Measurements from ENCODE around the gene PWP1.

The PWP1 gene

GRCh38 chr12:107666009-107666408 lies 19.6 kb upstream of the PWP1 start:
- in situ Hi-C loops (cut with MboI; ENCODE audit: low sequenced_read_pairs, unreplicated experiment), result no loop called here
- no peak for TF ChIP-seq CTCF (IDR thresholded peaks at IDR 0.05; ENCODE audit: borderline replicate concordance, control extremely low read depth, extremely low read depth, insufficient read depth, missing control alignments)
- DNase-seq (ENCODE audit: low spot score), result no peak

- no peak for DNase-seq (ENCODE audit: low spot score)
- in situ Hi-C loops (cut with MboI; ENCODE audit: low sequenced_read_pairs, unreplicated experiment), result no loop called here
- no peak for TF ChIP-seq CTCF (IDR thresholded peaks at IDR 0.05; ENCODE audit: borderline replicate concordance, control extremely low read depth, extremely low read depth, insufficient read depth, missing control alignments)
These were observed 18.1 kb upstream of the PWP1 start for GRCh38 chr12:107667464-107667863.

GRCh38 chr12:107668320-107669098 lies 17.1 kb upstream of the PWP1 start:
- no peak for TF ChIP-seq CTCF (IDR thresholded peaks at IDR 0.05; ENCODE audit: borderline replicate concordance, control extremely low read depth, extremely low read depth, insufficient read depth, missing control alignments)
- in situ Hi-C loops (cut with MboI; ENCODE audit: low sequenced_read_pairs, unreplicated experiment), result no loop called here
- no peak for DNase-seq (ENCODE audit: low spot score)

- in situ Hi-C loops (cut with MboI; ENCODE audit: low sequenced_read_pairs, unreplicated experiment), result no loop called here
- DNase-seq (ENCODE audit: low spot score), result no peak
These were observed 15.7 kb upstream of the PWP1 start for GRCh38 chr12:107669946-107670345.

GRCh38 chr12:107670999-107671643 lies 14.5 kb upstream of the PWP1 start:
- DNase-seq (ENCODE audit: low spot score), result peak; percentile 59
- in situ Hi-C loops (cut with MboI; ENCODE audit: low sequenced_read_pairs, unreplicated experiment), result no loop called here
- TF ChIP-seq CTCF (IDR thresholded peaks at IDR 0.05; ENCODE audit: borderline replicate concordance, control extremely low read depth, extremely low read depth, insufficient read depth, missing control alignments), result peak; percentile 90

More at GRCh38 chr12:107669946-107670345, 15.7 kb upstream of the PWP1 start:
- no peak for TF ChIP-seq CTCF (IDR thresholded peaks at IDR 0.05; ENCODE audit: borderline replicate concordance, control extremely low read depth, extremely low read depth, insufficient read depth, missing control alignments)

- no peak for DNase-seq (ENCODE audit: low spot score)
- in situ Hi-C loops (cut with MboI; ENCODE audit: low sequenced_read_pairs, unreplicated experiment), result loop anchor here (5.0 kb wide), 1 partner anchor 210 kb away; no protein-coding TSS in a partner anchor
- no peak for TF ChIP-seq CTCF (IDR thresholded peaks at IDR 0.05; ENCODE audit: borderline replicate concordance, control extremely low read depth, extremely low read depth, insufficient read depth, missing control alignments)
These were observed 7.9 kb upstream of the PWP1 start for GRCh38 chr12:107677671-107678070.

All from GM13976 (cell line).